ENCODE measurements around the gene SEL1L. TPM values are rescaled to one million over a fixed set of nuclear protein-coding genes. Genes with fewer than 3 reads are reported as not detected.
A peak's percentile ranks its signal among the peaks of the same experiment; 100 is the strongest.

Gene SEL1L
- polyA plus RNA-seq, 3 donors: 14.4 to 48.4 (median 42.5) TPM

DNA sequence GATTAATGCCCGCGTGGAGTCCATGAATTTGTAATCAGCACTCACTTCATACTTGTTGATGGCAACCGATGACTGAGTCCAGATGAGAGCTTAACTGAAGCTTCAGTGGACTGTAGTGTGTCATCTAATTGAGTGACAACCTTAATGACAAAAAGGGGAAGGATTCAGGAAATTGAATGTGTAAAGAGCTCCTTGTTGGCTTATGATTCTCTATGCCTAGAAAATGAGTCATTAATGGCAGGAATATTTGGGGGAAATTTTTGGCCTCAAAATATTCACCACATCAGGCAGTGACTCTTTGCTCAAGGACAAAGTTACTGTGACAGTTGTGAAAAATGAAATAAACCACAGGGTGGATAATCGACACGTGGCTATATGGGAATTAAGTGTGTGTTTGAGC is 78.3 kb downstream of the SEL1L start:
- Mint-ChIP-seq H3K4me1 (peaks cover 5% of the 10 kb centered on the region), H3K4me3 (no peak overlapping the region), H3K36me3 (no peaks in the 10 kb centered on the region), H3K27ac (no peak overlapping the region), H3K27me3 (ENCODE audit: low read depth in 3 of 3) (peaks cover 7 to 11% (median 10%) of the 10 kb centered on the region in 3 donors), H3K9me3 (peaks cover 0 to 3% (median 0%) of the 10 kb centered on the region in 7 donors)
- H3K79me2 ChIP-seq (ENCODE audit: insufficient read depth, low read length): no peaks in the 10 kb centered on the region
- no peak overlapping the region for H3K9ac ChIP-seq (ENCODE audit: insufficient read depth, low read length, poor library complexity, severe bottlenecking)
- H3K27me3 ChIP-seq (ENCODE audit: control insufficient read depth in 2 of 2, insufficient read depth in 2 of 2, low read length in 2 of 2): no peaks in the 10 kb centered on the region
- no peak overlapping the region for H3K4me2 ChIP-seq (replicated peaks; ENCODE audit: extremely low read depth, low read length, poor library complexity, severe bottlenecking)
- H3K9me3 ChIP-seq (replicated peaks in 1 of 2; ENCODE audit: control insufficient read depth in 1 of 2, insufficient read depth in 1 of 2, low read length in 2 of 2): no peaks in the 10 kb centered on the region
- H2AFZ ChIP-seq (ENCODE audit: insufficient read depth, low read depth, low read length, poor library complexity, severe bottlenecking): no peak overlapping the region
- WGBS (ENCODE audit: insufficient coverage): no CpG with 5 or more reads among the region's 5 CpGs
- H3K36me3 ChIP-seq (replicated peaks in 1 of 2; ENCODE audit: control insufficient read depth in 1 of 2, insufficient read depth in 2 of 2, low read length in 2 of 2): no peaks in the 10 kb centered on the region
- H3K4me1 ChIP-seq (ENCODE audit: control insufficient read depth in 1 of 2, insufficient read depth in 2 of 2, low read length in 2 of 2): no peaks in the 10 kb centered on the region
- no peak overlapping the region for H3K4me3 ChIP-seq (replicated peaks in 1 of 3; ENCODE audit: low read depth in 2 of 3, low read length in 3 of 3)
- no peaks in the 10 kb centered on the region for H4K20me1 ChIP-seq (ENCODE audit: insufficient read depth, low read length)
- DNase-seq: peak; percentile 13 to 78 (median 14)
- no peak overlapping the region for H3K27ac ChIP-seq (ENCODE audit: low read depth in 1 of 2, low read length in 2 of 2)
- no peak for TF ChIP-seq CTCF (IDR thresholded peaks at IDR 0.05)
- intact Hi-C loops (cut with micrococcal nuclease): no loop called here

DNA sequence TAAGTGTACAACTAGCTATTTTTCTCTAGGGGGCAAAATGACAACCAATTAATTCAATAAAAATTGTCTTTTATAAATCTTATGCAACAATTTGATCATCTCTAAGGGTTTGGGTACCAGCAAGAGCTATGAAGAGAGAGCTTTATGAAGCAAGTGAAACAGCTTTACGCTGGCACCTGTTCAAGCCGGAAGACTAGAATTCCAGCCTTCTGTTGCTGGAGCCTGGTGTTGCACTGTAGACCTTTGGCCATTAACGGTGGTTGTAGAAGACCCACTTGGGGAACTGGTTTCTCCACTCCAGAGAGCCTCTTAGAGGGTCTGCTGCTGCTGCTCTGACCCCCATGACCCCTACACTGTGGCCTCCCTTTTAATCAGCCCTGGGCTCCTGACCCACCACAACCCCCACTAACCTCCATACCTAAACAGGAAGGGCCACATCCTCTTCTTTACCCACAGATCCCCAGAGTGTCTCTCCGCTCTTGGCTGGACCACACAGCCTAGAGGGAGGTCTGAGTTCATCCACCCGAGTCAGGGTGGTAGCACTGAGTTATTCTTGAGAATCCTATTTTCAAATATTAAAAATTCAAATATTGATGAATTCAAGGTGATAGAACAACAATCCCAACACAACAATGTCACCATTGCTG is 79.0 kb downstream of the SEL1L start:
- no peak for DNase-seq
- no peaks in the 10 kb centered on the region for H3K36me3 ChIP-seq (replicated peaks in 1 of 2; ENCODE audit: control insufficient read depth in 1 of 2, insufficient read depth in 2 of 2, low read length in 2 of 2)
- H3K4me3 ChIP-seq (replicated peaks in 1 of 3; ENCODE audit: low read depth in 2 of 3, low read length in 3 of 3): no peak overlapping the region
- intact Hi-C loops (cut with micrococcal nuclease): no loop called here
- H4K20me1 ChIP-seq (ENCODE audit: insufficient read depth, low read length): no peaks in the 10 kb centered on the region
- H3K9me3 ChIP-seq (replicated peaks in 1 of 2; ENCODE audit: control insufficient read depth in 1 of 2, insufficient read depth in 1 of 2, low read length in 2 of 2): no peaks in the 10 kb centered on the region
- no peak overlapping the region for H3K27ac ChIP-seq (ENCODE audit: low read depth in 1 of 2, low read length in 2 of 2)
- no peak for TF ChIP-seq CTCF (IDR thresholded peaks at IDR 0.05)
- H3K9ac ChIP-seq (ENCODE audit: insufficient read depth, low read length, poor library complexity, severe bottlenecking): no peak overlapping the region
- H3K36me3 Mint-ChIP-seq: no peaks in the 10 kb centered on the region
- no peak overlapping the region for H2AFZ ChIP-seq (ENCODE audit: insufficient read depth, low read depth, low read length, poor library complexity, severe bottlenecking)
- WGBS (ENCODE audit: insufficient coverage): 100% methylated on average over 2 of the region's 5 CpGs
- peak overlapping the region in 2 of 7 donors; percentile 1 to 19 for H3K27ac Mint-ChIP-seq
- H3K27me3 ChIP-seq (ENCODE audit: control insufficient read depth in 2 of 2, insufficient read depth in 2 of 2, low read length in 2 of 2): no peaks in the 10 kb centered on the region
- no peaks in the 10 kb centered on the region for H3K4me1 ChIP-seq (ENCODE audit: control insufficient read depth in 1 of 2, insufficient read depth in 2 of 2, low read length in 2 of 2)
- H3K4me3 Mint-ChIP-seq: no peak overlapping the region
- no peak overlapping the region for H3K4me2 ChIP-seq (replicated peaks; ENCODE audit: extremely low read depth, low read length, poor library complexity, severe bottlenecking)
- peaks cover 7 to 17% (median 14%) of the 10 kb centered on the region in 3 donors for H3K27me3 Mint-ChIP-seq (ENCODE audit: low read depth in 3 of 3)
- peaks cover 5% of the 10 kb centered on the region for H3K4me1 Mint-ChIP-seq
- H3K9me3 Mint-ChIP-seq: peaks cover 0 to 3% (median 0%) of the 10 kb centered on the region in 7 donors
- H3K79me2 ChIP-seq (ENCODE audit: insufficient read depth, low read length): no peaks in the 10 kb centered on the region

Data from CD14-positive monocyte (primary cell).